Inferior parietal cortex (tissue), 1 donor: ENCODE results near the gene C1QTNF8.

Experiments
- DNase-seq: peaks from one replicate; pipeline ENCODE4 v3.0.0-alpha.2; 2016; ENCODE audit errors: extremely low spot score

The C1QTNF8 gene

DNA sequence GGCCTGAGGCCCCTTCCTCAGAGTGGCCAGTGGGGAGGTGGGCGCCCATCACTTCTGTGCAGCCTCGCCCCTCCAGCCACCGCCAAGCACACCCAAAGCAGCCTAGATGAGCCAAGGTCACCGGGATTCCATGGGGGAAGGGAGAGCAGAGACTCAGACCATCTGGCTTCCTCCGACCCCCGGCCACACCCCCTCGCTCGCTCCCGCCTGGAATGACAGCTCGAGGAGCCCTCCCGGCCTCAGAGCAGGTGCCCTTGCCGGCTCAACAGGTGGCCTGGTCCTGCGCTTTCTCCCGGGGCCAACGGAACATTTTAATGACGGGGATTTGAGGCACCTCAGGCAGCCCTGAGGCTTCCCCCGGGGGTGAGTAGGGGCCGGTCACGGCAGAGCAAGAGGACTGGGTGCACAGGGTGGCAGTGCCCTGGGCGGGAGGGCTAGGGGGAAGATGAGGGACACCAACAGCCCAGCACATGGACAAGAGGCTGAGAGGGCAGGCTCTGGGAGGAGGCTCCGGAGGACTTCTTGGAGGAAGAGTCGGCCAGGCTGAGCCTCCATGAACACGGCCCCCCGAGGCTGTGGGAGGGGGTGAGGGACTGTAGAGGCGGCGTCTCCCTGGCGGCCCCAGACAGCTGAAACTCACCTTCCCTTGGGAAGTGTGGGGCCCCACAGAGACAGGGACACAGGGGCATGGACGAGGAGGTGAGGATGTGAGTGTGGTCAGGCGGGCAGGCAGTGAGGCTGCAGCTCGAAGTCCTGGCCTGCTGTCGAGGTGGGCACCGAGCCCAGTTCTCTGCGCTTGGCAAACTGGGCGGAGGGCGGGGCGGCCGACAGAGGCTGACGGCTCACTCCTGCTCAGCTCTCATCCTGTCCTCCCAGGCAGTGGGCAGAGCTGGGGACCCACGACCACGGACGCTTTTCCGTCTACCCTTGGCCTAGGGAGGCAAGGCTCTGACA is 12.5 kb upstream of the C1QTNF8 start:
- DNase-seq: peak; percentile 4

DNA sequence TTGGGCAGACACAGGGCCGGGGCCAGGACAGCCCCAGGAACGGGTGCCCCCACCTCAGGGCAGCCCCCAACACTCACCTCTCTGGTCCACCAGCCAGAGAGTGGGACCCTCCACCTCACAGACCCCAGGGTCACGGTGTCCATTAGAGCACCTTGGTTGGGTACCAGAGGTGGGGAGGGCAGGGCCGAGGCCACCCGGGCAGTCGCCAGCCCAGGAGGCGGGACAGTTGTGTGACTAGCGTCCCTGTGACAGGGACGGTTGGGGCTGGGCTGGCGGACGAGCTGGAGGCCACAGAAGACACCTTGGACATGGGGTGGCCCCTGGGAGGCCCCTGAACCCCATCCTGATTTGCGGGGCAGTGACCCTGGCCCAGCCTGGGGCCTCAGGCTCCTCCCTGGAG is 11.7 kb upstream of the C1QTNF8 start:
- DNase-seq: no peak

DNA sequence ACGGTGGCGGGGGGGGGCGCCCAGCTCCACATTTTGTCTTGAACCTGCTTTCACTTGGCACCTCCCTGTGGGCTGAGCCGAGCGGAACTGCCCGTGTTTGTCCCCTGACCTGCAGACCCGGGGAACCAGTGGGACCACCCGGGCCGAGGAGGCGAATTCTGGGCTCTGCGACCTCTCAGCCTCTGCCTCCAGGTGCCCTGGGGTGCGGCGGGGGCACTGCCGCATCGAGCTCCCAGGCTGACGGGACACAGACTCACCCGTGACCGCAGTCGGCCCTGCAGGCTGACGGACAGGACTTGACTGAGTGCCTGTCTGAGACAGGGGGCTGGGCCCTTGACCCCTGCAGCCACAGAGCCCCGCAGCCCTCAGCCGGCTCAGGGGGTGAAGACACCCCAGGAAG is 11.1 kb upstream of the C1QTNF8 start:
- DNase-seq: no peak

DNA sequence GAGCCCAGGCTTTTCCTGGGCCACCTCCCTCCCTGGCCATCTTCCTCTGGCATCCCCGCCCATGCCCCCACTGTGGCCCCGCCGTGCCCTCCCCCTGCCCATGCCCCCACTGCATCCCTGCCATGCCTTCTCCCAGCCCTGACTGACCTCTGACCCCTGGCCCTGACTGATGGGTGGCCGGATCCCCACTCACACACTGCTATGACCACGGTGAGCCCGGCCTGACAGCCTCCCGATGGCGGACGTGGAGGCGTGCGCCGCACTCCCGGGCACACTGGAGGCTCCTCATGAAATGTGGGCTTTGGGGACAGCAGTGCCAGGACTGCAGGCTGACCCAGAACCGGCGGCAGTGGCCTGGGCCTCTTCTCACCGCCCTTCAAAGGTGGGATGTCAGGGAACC is 10.6 kb upstream of the C1QTNF8 start:
- DNase-seq: no peak

DNA sequence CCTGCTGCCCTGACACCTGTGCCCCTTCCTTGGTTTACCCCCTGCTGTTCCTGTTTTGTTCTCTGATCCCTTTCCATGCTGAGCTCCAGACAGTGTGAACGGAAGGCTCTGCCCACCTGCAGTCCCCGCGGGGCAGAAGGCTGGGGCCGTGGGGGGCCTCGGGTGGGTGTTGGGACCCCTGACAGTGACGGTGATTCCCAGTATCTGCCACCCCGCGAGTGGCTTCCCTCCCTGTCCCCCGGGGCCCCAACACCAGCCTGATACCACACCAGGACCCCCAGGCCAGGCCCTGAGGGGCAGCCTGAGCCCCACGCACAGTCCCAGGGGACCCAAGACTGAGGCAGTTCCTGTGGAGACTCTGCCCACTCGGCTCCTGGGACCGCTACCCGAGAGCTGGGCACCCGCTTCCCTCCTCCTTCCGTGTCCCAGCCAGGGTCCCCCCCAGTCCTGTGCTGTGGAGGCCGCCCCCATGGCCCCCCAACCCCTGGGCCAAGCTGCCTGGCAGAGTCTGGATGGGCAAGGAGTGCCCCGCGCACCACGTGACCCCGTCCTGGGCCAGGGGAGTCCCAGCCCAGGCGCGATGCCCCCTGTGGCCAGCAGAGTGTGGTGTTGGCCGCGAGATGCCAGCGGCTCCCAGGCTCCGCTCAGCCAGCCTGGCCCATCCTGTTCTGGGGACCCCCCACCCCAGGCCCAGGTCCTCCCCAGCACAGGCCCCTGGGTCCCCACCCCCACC is 10.0 kb upstream of the C1QTNF8 start:
- peak; percentile 47 for DNase-seq

DNA sequence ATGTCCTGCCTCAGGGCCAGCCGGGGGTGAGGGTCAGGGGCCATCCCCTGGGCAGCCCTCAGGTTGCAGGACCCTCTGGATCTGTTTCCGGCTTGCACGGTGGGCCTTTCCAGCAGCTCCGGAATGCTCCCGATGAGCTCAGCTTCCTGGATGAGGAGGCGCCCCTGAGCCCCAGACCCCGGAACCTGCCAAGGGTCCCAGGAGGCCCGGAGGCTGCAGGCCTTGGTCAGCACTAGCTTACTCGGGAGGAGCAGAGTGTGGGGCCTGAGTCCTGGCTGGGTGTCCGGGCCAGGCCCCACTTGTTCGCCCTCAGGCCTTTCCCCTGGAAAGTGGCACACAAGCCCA is 7.6 kb upstream of the C1QTNF8 start:
- DNase-seq: no peak

DNA sequence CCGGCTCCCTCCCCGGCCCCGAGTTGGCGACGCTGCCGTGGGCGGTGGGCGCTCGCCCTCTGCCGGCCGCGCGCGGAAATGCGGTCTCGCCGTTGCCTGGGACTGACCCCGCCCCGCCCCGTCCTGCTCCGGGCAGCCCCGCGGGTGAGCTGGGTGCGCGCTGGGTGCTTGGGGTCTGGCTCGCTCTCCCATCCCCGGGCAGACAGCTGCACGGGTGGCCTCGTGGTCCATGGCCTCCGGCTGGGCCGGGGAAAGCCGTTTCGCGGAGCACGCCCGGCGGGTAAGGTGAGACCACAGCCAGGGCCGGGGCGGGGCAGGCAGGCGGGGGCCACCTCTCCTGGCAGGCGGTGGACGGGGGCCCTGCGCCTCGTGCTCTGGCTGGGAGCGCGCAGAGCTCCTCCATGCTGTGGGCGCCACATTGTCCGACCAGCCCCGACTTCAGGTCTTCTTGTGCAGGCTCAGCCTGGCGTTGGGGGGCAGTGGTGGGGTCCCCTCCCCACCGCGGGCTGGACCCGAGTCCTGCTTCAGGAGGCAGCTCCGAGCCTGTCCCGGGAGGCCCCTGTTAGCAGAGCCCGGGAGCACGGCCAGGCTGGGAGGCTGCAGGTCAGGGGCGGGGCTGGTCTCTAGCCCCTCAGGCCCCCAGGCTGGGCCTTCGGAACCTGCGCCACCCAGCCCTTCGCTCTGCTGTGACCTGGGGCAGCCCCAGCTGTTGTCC is 7.0 kb upstream of the C1QTNF8 start:
- DNase-seq: peak; percentile 35

DNA sequence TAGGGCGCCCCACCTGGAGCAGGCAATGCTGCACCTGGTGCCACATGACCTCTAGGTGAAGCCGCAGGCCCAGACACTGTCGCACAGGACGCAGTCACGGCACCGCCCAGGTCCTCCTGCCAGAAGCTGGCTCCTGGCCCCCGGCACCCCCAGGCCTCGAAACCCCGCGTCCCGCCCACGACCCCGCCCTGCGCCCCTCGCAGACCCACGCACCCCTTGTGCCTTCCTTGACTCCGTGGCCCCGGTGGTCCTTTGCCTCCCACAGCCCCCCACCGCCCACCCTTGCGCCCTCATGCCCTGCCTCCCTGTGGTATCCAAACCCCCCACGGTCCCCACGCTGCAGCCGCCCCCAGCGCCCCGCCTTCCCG is 6.3 kb upstream of the C1QTNF8 start:
- no peak for DNase-seq

DNA sequence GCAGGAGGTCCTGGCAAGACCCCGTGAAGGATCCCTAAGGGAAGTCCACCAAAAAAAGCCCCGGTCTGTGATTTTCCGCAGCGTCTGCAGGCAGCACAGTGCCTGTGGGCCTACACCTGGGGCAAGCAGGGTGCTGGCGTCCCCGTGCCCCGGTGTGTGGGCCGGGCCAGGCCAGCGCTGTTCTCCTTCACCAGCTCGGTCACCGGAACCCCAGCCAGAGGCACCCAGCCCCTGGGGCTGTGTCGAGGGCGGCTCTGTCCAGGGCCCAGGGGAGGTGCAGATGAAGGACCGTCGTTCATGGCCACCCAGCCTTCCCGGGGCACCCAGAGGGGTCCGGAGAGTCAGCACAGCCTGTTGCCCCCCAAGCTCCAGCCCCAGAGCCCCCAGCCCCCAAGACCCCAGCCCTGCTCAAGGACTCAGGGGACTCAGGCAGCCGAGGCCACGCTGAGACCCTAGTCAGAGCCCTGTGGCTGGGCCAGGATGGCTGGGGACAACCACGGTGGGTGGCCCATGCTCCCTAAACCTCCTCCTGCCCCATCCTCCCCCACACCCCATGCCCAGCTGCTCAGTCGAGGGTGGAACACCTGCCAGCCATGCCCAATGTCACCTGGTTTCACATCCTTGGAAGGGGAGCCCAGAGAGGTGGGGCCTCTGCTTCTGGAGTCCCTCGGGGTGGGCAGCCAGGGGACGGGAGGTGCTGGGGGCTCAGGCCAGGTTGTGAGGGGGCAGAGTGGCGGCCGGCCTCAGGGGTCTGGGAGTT is 5.7 kb upstream of the C1QTNF8 start:
- DNase-seq: no peak

DNA sequence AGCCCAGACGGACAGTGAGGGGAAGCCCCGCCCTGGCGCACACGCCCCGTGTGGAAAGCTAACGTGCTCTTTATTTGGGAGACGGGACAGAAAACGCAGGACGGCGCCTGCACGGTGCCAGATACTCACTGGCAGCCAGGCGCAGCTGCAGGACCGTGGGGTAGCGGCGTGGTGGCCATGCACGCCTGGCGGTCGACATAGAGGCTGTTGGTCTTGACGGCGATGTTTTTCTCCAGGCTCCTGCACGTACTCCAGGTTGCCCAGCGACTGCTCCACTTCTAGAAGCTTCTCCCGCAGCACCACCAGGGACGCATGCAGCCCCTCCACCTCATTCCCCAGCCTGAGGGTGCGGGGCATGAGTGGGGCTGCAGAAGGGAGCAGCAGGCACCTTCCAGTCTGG is 5.1 kb upstream of the C1QTNF8 start:
- DNase-seq: no peak

DNA sequence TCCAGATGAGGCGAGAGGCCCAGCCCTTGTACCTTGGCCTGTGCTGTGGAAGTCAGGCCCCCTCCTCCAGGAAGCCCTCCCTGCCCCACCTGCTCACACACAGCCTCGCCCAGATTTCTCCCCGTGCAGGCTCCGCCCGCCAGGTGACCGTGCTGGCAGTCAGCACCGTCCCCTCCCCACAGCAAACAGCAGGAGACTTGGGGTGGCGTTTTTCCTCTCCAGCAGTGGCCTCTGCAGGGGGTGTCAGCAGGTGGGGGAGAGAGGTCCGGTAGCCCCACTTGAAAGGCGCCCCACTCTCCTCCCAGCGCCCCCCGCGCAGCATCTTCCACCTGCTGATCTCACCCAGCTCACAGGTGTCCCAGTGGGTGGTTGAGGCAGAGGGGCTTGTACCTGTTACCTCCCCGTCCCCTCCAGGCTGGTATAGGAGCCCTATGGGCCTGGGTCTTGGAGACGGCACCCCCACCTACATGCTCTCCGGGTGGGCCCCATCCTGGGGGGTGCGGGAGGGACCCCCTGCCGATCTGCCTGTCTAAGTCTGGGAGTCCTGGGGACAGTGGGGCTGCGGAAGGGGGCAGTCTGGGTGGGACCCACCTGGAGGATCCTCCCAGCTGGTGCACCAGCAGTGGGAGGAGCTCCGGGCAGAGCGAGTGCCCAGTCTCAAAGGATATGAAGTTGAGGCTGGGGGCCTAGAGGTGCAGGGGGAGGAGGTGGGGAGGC is 4.2 kb upstream of the C1QTNF8 start:
- no peak for DNase-seq

DNA sequence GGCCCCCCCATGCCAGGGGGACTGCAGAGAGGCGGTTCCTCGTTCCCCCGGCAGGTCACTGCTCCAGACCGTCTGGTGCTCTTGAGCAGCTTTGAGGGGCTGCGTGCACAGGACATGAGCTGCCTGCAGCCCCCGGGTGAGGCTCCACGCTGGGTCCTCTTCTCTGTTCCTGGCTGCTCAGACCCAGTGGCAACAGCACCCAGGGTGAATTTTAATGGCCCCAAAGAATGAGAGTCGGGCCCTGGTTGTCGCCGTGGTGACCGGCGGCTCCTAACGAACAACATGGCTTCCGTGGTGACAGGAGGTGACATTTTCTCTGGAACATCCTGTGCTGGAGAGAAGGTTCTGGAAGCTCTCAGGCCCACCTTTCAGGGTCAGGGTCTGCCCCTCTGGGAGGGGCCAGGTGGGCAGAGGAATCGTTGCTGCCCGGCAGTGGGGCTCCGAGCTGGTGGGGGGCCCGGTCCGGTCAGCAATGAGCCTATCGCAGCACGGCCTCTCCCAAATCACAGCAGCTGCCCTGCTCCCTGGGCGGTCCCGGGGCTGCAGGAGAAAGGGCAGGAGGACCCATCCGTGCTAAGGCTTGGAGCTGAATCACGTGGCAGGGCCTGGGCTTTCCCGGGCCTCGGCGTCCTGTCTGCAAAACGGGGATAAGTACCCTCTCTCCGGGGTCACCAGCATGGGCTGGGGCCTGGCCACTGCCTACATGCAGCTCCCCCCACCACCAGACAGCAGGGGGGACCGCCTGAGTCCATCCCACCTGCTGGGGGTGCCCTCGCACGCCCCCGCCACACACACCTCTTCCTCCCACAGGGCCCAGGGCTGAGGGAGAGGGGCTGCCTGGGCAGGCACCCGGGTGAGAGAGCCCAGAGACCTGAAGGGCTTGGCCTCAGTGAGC is 3.4 kb upstream of the C1QTNF8 start:
- no peak for DNase-seq

DNA sequence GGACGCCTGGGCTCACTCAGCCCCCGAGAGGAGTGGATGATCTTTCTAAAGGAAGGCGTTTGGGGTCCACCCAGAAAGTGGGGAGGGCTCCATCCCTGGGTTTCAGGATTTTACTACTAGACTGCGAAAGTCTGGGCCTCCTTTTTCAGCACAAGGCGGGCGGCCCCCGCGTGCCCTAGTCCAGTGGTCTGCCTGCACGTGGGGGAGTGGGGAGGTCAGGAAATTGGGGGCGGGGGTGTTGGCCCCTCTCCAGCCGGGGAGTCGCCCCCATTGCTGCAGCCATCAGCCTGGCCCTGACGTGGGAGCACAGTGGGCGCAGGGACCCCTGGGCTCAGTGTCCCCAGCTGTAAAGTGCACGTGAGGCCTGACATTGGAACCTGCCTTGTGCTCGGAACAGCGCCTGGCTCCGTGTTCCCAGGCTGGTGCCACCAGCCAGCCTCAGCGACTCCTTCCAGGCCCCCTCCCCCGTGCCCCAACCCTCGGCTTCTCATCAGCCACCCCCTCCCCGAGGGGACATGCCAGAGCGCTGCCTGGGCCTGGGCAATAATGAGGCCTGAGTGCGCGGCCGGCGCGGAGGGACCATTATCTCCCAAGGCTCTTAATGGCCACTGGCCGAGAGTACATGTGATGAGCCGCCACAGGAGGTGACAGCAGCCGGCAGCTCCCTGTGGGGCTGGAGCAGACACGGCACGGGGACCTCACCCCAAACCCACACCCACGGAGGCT is 2.4 kb upstream of the C1QTNF8 start:
- no peak for DNase-seq

DNA sequence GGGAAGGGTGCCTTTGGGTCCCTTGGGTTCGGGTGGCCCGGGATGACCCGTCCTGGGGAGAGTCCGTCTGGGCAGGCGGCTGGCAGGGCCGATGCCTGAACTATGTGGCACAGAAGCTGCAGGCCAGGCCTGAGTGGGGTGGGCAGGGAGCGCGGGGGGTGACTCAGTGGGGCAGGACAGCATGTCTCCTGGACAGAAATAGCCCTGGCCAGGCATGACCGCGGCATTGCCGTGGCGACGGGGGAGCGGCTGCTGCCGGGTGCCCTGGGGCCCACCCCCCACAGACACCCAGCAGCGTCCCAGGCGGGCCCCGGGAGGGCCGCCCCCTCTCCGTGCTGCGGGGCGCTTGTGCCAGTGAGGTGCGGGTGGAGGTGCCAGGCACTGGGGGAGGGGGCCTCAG is 1.8 kb upstream of the C1QTNF8 start:
- DNase-seq: no peak

DNA sequence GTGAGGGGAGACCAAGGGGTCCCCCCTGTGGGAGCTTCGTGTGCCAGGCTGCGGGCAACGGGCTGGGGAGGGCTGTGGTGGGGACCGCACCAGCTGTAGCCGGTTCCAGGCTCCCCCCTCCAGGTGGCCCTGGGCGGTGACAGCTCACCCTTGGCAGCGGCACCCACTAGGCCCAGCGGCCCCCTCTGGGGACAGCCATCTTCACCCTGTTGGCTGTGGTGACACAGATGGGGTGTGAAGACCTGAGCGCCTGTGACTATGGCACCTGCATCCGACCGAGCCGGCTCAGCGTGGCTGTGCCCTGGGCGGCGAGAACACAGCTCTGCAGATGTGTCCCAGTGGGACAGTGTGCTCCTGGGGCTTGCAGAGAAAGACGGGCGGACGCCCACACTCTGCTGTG is 1.1 kb upstream of the C1QTNF8 start:
- DNase-seq: no peak

DNA sequence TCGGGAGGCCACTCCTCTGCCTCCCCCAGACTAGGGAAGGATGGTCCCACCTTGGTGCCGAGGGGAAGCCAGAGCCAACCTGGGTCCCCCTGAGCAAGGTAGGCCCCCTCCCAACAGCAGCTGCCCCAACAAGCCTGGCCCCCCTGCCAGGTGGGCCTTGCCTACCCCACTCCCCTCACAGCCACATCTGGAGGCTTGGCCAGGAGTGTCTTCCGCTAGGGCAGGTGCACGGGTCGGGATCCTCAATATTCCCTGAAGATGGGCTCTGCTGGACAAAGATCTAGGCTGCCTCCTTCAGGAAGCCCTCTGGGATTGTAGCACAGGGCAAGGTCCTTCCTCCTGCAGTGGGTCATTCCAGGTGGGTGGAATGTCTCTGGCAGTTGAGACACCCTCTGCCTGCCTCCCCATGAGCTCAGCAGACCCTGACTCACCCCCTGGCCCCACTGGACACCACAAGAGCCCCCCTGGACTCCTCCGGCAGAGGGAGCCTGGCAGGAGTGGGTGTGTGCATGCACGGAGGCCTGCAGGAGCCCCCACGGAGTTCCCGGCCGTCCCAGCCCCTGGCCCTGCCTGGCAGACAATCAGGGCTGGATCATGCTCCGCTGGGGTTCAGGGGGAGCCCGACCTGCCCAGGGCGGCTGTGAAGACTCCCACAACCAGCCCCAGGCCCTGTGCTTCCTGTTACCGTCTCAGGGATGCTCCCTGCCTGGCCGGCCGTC is 435 bp downstream of the C1QTNF8 start:
- no peak for DNase-seq

DNA sequence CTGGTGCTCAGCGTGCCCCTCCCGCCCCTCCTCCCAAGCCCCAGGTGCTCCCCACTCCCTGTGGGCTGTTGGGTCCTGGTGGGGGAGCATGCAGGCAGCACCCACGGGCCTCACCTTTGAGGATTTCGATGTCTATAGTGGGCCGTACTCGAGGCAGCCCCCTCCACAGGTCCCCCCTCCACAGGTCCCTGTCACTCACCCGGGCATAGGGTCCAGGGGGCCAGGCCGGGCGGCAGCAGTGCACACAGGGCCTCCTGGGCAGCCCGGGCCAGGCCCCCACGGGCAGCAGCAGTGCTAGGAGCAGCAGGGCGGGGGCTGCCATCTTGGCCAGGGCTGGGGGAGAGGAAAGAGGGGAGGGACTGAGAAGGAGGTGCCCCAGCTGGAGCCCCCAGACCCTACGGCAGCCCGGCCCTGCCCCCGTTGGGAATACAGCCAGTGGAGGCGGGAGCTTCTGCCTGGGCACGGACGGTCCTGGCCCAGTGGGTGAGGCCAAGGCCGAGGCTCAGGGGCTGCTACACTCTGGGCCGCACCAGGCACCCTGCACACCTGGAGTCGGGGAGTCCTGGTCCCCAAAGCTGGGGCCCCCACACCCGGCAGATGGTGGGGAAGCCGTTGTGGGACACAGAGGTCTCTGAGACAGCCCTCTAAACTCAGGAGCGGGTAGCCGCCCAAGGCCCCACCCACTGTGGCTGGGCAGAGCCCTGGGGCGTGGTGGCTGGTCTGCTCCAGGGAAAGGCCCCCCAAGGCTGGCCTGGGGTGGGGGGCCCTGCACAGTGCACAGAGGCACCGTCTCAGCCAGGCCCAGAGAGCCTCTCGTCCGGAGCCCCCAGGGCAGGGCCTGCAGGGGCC is 1.2 kb downstream of the C1QTNF8 start:
- no peak for DNase-seq

DNA sequence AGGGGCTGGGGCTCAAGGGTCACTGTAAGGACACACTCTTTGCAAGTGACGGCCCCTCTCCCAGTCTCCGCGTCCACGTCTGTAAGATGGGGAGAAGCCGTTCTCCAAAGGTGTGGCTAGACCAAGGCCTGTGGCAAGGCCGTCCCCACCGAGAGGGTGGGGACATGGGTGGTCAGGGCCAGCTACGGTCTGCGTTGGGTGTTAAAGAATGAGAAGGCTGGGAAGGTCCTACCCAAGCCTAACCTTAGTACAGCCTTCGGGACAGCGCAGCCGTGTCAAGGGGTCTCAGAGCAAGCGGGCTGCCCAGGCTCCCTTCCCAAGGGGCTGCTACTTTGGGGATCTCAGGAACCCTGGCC is 1.9 kb downstream of the C1QTNF8 start:
- no peak for DNase-seq
